Tibial nerve (tissue), 4 donors: ENCODE data around the gene MBD3.

Experiments
- EP300 ChIP-seq, 2 donors: sonication (generic); formaldehyde crosslinking; IDR thresholded peaks; one replicate each; pipeline ENCODE4 v1.6.1; 2017; ENCODE audit warnings: antibody characterized with exemption in 2 of 2, mild to moderate bottlenecking in 1 of 2
- TF ChIP-seq, protein P1 (sequence below), 5 experiments: fragments of 200-600 bp in 3 of 5; fragments of 450-650 bp in 2 of 5; sonication (generic) in 3 of 5; IDR thresholded peaks; one replicate each; pipeline ENCODE4 v1.5.1; 2016 to 2019; ENCODE audit warnings: antibody characterized with exemption in 5 of 5, mild to moderate bottlenecking in 3 of 5, moderate library complexity in 2 of 5

DNA sequence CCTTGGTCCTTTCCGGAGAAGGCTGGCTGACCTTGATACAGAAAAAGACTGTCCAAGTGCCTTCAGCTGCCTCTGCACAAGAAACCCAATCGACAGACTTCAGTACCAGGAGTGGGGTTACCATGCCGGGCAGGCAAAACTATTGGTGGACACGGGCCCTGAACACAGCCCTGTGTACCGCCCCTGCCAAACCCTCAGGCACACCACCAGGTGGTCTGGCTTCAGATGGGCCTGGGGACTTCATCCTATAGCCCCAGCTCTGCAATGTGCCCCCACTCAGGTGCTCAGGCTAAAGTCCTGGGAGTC lies 42.2 kb upstream of the MBD3 start:
- TF ChIP-seq, protein P1, sequence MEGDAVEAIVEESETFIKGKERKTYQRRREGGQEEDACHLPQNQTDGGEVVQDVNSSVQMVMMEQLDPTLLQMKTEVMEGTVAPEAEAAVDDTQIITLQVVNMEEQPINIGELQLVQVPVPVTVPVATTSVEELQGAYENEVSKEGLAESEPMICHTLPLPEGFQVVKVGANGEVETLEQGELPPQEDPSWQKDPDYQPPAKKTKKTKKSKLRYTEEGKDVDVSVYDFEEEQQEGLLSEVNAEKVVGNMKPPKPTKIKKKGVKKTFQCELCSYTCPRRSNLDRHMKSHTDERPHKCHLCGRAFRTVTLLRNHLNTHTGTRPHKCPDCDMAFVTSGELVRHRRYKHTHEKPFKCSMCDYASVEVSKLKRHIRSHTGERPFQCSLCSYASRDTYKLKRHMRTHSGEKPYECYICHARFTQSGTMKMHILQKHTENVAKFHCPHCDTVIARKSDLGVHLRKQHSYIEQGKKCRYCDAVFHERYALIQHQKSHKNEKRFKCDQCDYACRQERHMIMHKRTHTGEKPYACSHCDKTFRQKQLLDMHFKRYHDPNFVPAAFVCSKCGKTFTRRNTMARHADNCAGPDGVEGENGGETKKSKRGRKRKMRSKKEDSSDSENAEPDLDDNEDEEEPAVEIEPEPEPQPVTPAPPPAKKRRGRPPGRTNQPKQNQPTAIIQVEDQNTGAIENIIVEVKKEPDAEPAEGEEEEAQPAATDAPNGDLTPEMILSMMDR (IDR thresholded peaks at IDR 0.05): no peak
- TF ChIP-seq EP300 (IDR thresholded peaks at IDR 0.05): no peak
